Subcutaneous adipose tissue (tissue), 4 donors: ENCODE data around the gene ROPN1L. TPM values are rescaled to one million over a fixed set of nuclear protein-coding genes. Genes with fewer than 3 reads are reported as not detected.

Experiments used
- CTCF ChIP-seq: fragments of 450-650 bp; IDR thresholded peaks from one replicate; pipeline ENCODE4 v1.5.1; 2016; ENCODE audit warnings: low read depth, mild to moderate bottlenecking, control low read depth, antibody characterized with exemption, moderate library complexity
- total RNA-seq, 4 donors: library from RNA; depleted of rRNA; stranded (reverse); fragments of >200 nt; gene quantifications; one replicate each; pipeline ENCODE4 v1.1.0, GENCODE V29; 2016

ROPN1L gene
- total RNA-seq = 1 to 10 TPM in 1 of 4 donors, not detected in 3; 1.1 TPM

GRCh38 chr5:10441083-10441991 lies at the start of gene ROPN1L:
Gene ROPN1L, plus strand, starts transcription at chr5:10441879. Its CDS starts 289 bp downstream, at chr5:10442168.
- no peak for TF ChIP-seq CTCF

- no peak for TF ChIP-seq CTCF
Measured at GRCh38 chr5:10393491-10393890, 48.2 kb upstream of the ROPN1L start.

DNA sequence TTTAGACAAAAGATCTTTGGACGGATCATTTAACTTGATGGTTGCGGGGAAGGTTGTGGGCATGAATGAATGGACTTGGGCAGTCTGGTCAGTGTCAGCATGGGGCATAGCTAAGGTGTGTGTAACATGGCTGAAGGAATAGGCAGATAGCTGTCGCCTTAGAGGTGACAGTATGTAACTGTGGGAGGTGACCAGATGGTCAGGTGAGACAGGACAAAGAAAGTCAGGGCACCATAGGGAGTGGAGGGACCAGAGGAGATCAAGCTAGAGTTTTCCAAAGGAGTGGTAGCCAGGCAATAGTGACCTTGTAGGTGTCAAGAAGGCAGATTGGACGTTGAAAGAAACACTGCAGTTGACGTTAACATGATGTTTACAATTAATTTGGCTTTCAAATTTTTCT lies 45.1 kb upstream of the ROPN1L start:
- TF ChIP-seq CTCF = no peak

GRCh38 chr5:10399839-10400238 lies 41.8 kb upstream of the ROPN1L start:
- TF ChIP-seq CTCF = no peak

DNA sequence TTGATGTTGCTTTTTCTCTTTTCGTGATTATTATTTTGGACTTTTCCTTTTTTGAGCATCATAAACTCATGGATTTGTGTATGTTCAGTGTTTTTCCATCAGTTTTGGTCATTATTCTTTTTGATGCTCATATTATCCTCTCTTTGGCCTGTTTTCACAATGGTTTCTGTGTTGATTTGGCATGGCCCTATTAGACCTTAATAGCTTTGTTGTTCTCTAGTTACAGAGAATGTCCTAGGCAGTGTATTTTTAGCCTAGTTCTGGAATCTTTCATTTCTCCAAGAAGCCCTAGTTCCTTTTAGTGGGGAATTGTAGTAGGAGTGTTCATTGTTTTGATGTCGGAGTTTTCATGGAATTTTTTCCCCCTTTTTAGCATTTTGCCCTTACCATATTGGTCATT lies 41.3 kb upstream of the ROPN1L start:
- TF ChIP-seq CTCF = no peak

DNA sequence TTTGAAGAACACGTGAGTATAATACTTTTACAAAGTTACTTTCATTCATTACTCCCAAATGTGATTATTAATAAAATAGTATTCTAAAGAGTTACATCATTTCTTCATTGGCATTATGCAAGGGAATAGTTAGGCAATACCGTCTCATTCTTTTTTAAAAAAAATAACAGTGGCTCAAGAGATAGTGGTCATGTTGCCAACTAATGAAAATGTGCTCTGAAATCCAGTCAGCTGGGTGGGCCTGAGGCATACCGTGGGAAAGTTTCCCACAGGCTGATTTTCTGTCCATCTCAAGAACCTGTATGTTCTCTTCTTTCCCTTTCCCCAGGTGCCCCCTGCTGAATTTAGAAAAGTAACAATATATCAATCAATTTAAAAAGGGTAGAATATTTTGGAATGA lies 40.8 kb upstream of the ROPN1L start:
- TF ChIP-seq CTCF = no peak

DNA sequence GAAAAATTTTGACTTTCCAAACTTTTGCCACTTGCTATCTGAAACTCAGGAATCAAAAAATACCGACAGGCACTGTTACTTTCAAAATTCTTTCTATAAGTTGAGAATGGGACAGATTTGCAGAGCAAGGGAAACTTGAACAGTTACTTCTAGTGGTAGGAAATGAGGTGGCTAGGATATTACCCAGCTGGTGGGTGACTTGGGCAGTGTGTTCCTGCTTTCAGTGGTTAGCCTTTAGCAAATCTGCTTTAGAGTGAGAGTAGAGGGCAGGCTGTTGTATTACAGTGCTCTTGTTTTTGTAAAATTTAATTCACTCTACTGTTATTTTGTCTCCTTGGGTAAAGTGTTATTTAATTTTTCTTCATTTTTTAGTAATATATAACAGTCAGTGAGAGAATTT lies 40.2 kb upstream of the ROPN1L start:
- no peak for TF ChIP-seq CTCF
